ENCODE measurements around the gene SERP1. TPM values are rescaled to one million over a fixed set of nuclear protein-coding genes. Genes with fewer than 3 reads are reported as not detected.

The SERP1 gene
- polyA plus RNA-seq, 1 of the 3 experiments (the other 2 are of a cell fraction) = 77.4 TPM

- Histone ChIP-seq H3K27me3 (ENCODE audit: insufficient read depth) (no peaks in the 10 kb centered on the region), H3K4me3 (ENCODE audit: low read depth in 2 of 2, low read length in 1 of 2) (no peak overlapping the region), H2AFZ (ENCODE audit: low read depth) (no peak overlapping the region), H3K9ac (no peak overlapping the region), H3F3A (replicated peaks; ENCODE audit: insufficient read depth) (peaks cover 5% of the 10 kb centered on the region), H3K9me3 (no peaks in the 10 kb centered on the region), H3K9me2 (no peaks in the 10 kb centered on the region), H3K4me1 (ENCODE audit: control insufficient read depth in 1 of 2, insufficient read depth in 2 of 2, low read depth in 1 of 2, low read length in 1 of 2) (peaks cover 0 to 6% of the 10 kb centered on the region in 2 experiments; a peak in 1 of 4 replicates), H3K27ac (ENCODE audit: low read depth in 2 of 2, low read length in 1 of 2) (peak overlapping the region in 1 of 2 experiments; percentile 25; a peak in 2 of 4 replicates), H3K79me2 (ENCODE audit: insufficient read depth) (no peaks in the 10 kb centered on the region), H3K36me3 (replicated peaks in 1 of 2; ENCODE audit: control insufficient read depth in 1 of 2, insufficient read depth in 2 of 2, low read length in 1 of 2) (no peaks in the 10 kb centered on the region), H4K20me1 (ENCODE audit: insufficient read depth) (no peaks in the 10 kb centered on the region), H3K4me2 (no peak overlapping the region)
- POLR2A ChIA-PET = no interaction called here
- no peak for TF ChIP-seq ZBTB33 (IDR thresholded peaks at IDR 0.05; ENCODE audit: borderline replicate concordance, low read depth)
- no peak for TF ChIP-seq RAD21 (IDR thresholded peaks at IDR 0.05; ENCODE audit: low read length)
- TF ChIP-seq FOXM1 (IDR thresholded peaks at IDR 0.05; ENCODE audit: low read depth) = no peak
- peak; percentile 76; the same call in 1 of the 2 replicates for TF ChIP-seq FOSL2 (IDR thresholded peaks at IDR 0.05; ENCODE audit: borderline replicate concordance, low read depth)
- no peak for TF ChIP-seq MXI1 (IDR thresholded peaks at IDR 0.05; ENCODE audit: low read depth, low read length)
- peak; percentile 78 for TF ChIP-seq JUND (IDR thresholded peaks at IDR 0.05)
- no peak for TF ChIP-seq EZH2phosphoT487 (IDR thresholded peaks at IDR 0.05; ENCODE audit: borderline replicate concordance, low read depth)
- no peak for TF ChIP-seq CTCF (IDR thresholded peaks at IDR 0.05)
- TF ChIP-seq RFX5 (IDR thresholded peaks at IDR 0.05; ENCODE audit: low read length) = no peak
- no peak for TF ChIP-seq REST (IDR thresholded peaks at IDR 0.05; ENCODE audit: low read depth, low read length)
- peak; percentile 78 for TF ChIP-seq PBX3 (IDR thresholded peaks at IDR 0.05)
- peak; percentile 51; the same call in 1 of the 2 replicates for TF ChIP-seq TCF12 (IDR thresholded peaks at IDR 0.05)
- WGBS (ENCODE audit: low lambda C conversion rate) = 4% methylated on average over 2 of the region's 2 CpGs
- CTCF ChIA-PET = no interaction called here
- no peak for DNase-seq
Measured at GRCh38 chr3:150497956-150498355, 48.3 kb downstream of the SERP1 start.
